Transverse colon (tissue), 4 donors: Measurements from ENCODE around the gene NGLY1.

Experiments
- POLR2A ChIP-seq: fragments of 450-650 bp; IDR thresholded peaks from one replicate; pipeline ENCODE4 v1.6.1; 2016; ENCODE audit warnings: antibody characterized with exemption, mild to moderate bottlenecking, moderate library complexity
- POLR2AphosphoS5 ChIP-seq, 3 donors: sonication (generic); formaldehyde crosslinking; IDR thresholded peaks; one replicate each; pipeline ENCODE4 v1.6.1; 2016; ENCODE audit warnings: antibody characterized with exemption in 3 of 3
- TF ChIP-seq, protein P1 (sequence below), 5 experiments: fragments of 200-600 bp in 3 of 5; fragments of 450-650 bp in 2 of 5; sonication (generic) in 3 of 5; IDR thresholded peaks; 1 replicate in 2 of 5; 2 replicates in 3 of 5; pipeline ENCODE4 v1.5.1; 2016 to 2017; ENCODE audit warnings: antibody characterized with exemption in 5 of 5, inconsistent platforms in 3 of 5, mild to moderate bottlenecking in 2 of 5, moderate library complexity in 1 of 5

DNA sequence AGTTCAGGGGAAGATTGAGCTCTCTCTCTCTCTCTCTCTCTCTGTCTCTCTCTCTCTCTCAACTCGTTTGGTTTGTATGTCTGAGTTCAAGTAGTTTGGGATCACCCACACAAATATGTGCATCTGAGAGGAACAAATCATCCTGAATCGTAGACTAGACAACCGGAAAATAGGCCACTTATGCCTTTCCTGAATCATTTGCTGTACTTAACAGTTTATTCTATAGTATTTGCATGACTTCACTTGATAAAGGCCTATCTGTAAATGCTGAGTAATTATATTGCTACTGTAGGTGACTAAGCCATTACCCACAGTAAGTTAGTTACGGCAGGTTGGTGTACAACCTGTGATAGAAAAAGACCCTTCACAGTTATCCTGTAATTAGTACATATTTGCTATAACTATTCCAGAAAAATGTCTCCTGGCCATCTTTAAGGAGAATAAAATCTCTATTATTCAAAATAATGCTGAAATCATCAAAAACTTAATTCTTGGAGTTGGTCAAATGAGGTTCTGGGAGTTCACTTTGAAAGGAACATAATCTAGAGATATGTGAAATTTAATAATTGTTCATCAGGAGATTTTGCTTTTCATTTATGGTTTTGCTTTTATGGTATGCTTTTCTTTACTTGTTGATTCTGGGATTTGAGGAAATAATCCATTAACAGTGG lies 37.7 kb upstream of the NGLY1 start:
- TF ChIP-seq POLR2A (no peak), POLR2AphosphoS5 (IDR thresholded peaks at IDR 0.05) (no peak)
- TF ChIP-seq, protein P1, sequence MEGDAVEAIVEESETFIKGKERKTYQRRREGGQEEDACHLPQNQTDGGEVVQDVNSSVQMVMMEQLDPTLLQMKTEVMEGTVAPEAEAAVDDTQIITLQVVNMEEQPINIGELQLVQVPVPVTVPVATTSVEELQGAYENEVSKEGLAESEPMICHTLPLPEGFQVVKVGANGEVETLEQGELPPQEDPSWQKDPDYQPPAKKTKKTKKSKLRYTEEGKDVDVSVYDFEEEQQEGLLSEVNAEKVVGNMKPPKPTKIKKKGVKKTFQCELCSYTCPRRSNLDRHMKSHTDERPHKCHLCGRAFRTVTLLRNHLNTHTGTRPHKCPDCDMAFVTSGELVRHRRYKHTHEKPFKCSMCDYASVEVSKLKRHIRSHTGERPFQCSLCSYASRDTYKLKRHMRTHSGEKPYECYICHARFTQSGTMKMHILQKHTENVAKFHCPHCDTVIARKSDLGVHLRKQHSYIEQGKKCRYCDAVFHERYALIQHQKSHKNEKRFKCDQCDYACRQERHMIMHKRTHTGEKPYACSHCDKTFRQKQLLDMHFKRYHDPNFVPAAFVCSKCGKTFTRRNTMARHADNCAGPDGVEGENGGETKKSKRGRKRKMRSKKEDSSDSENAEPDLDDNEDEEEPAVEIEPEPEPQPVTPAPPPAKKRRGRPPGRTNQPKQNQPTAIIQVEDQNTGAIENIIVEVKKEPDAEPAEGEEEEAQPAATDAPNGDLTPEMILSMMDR (IDR thresholded peaks at IDR 0.05): no peak
